ENCODE measurements around the gene ANKS3. TPM values are rescaled to one million over a fixed set of nuclear protein-coding genes. Genes with fewer than 3 reads are reported as not detected.

Gene ANKS3
- total and polyA plus RNA-seq, 2 experiments from 2014 or later, result 22.5 to 24.9 TPM

GRCh38 chr16:4749700-4750257, 15.7 kb upstream of the ANKS3 start:
- H3K27me3 Mint-ChIP-seq (ENCODE audit: insufficient read depth, low read depth, poor library complexity), result peaks cover 9% of the 10 kb centered on the region
- H3K36me3 Mint-ChIP-seq (ENCODE audit: low read depth), result peaks cover 21% of the 10 kb centered on the region
- peaks cover 4% of the 10 kb centered on the region; the same call in 1 of the 2 replicates for H3K4me1 ChIP-seq (ENCODE audit: insufficient read depth)
- TF ChIP-seq ZNF331 (CRISPR knock-in tag; IDR thresholded peaks at IDR 0.05; ENCODE audit: low read depth) (no peak), ZNF462 (CRISPR knock-in tag; IDR thresholded peaks at IDR 0.05) (no peak), POLR2AphosphoS5 (IDR thresholded peaks at IDR 0.05; ENCODE audit: low read depth) (no peak)
- DNase-seq (ENCODE audit: low spot score), result no peak
- no peak overlapping the region for H3K4me3 ChIP-seq
- H3K27ac Mint-ChIP-seq, result no peak overlapping the region
- no peaks in the 10 kb centered on the region for H3K9me2 ChIP-seq (ENCODE audit: insufficient read depth)
- H4K20me1 ChIP-seq (replicated peaks; ENCODE audit: insufficient read depth), result no peaks in the 10 kb centered on the region; the same call in 1 of the 2 replicates
- no peaks in the 10 kb centered on the region for H3K27me3 ChIP-seq (ENCODE audit: insufficient read depth)
- H3K36me3 ChIP-seq (ENCODE audit: insufficient read depth), result 0 out of 2 replicates have a peak, but pooled peaks cover 1% of the 10 kb centered on the region
- no peak overlapping the region for H3K27ac ChIP-seq (ENCODE audit: low read depth)
- no peak overlapping the region for H3K4me3 Mint-ChIP-seq
- ATAC-seq, result no peak
- H2AFZ ChIP-seq, result no peak overlapping the region
- no peaks in the 10 kb centered on the region for H3K79me2 ChIP-seq (replicated peaks; ENCODE audit: insufficient read depth)
- no peaks in the 10 kb centered on the region for H3K9me3 Mint-ChIP-seq
- no peaks in the 10 kb centered on the region for H3F3A ChIP-seq (replicated peaks; ENCODE audit: low read depth)
- peaks cover 2% of the 10 kb centered on the region; the same call in 1 of the 3 replicates for H3K4me1 Mint-ChIP-seq
- H3K4me2 ChIP-seq, result no peak overlapping the region

DNA sequence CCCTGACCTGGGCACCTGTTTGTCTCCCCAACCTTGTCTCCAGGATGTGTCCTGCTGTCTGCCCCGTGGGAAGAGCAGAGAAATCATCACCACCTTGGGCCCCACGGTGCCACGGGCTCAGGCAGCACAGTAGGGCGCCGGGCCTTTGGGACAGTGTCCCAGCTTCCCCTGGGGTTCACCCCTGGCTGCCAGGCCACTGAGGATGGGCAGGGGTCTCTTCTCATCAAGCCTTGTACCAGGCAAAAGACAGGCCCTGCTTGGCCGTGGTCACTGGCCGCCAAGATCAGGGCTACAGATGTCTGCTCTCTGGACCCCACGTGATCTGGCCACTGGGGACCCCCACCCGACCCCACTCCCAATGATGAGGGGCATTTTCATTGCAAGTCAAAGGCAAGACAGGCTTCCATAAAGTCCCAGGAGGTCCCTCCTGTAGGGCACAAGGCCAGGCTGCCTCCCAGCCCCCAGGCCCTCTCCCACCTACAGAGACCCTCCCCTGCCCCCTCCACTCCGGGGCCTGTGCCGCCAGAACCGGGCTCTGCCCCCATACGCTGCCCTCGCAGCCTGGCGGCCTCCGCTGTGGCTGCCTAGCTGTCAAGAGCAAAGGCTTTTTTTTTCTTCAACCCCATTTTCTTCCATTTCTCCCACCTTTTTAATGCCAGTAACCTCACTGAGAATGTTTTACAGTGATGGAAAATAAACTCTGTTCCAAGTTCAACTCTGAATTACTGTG, 14.8 kb upstream of the ANKS3 start:
- Mint-ChIP-seq H3K4me3 (no peak overlapping the region), H3K4me1 (peaks cover 7% of the 10 kb centered on the region), H3K9me3 (no peaks in the 10 kb centered on the region), H3K27me3 (ENCODE audit: insufficient read depth, low read depth, poor library complexity) (peaks cover 9% of the 10 kb centered on the region), H3K36me3 (ENCODE audit: low read depth) (peaks cover 15% of the 10 kb centered on the region; the same call in 2 of the 3 replicates), H3K27ac (no peak overlapping the region)
- H3K4me3 ChIP-seq, result no peak overlapping the region
- H3K27me3 ChIP-seq (ENCODE audit: insufficient read depth), result no peaks in the 10 kb centered on the region
- DNase-seq (ENCODE audit: low spot score), result no peak
- H3K27ac ChIP-seq (ENCODE audit: low read depth), result no peak overlapping the region
- no peaks in the 10 kb centered on the region for H3K9me2 ChIP-seq (ENCODE audit: insufficient read depth)
- no peak overlapping the region for H3K4me2 ChIP-seq
- H3K36me3 ChIP-seq (ENCODE audit: insufficient read depth), result no peaks in the 10 kb centered on the region
- H4K20me1 ChIP-seq (replicated peaks; ENCODE audit: insufficient read depth), result no peaks in the 10 kb centered on the region; the same call in 1 of the 2 replicates
- TF ChIP-seq CREB1 (CRISPR knock-in tag; IDR thresholded peaks at IDR 0.05; ENCODE audit: low read depth) (no peak), ZNF331 (CRISPR knock-in tag; IDR thresholded peaks at IDR 0.05; ENCODE audit: low read depth) (no peak), REST (IDR thresholded peaks at IDR 0.05; ENCODE audit: unreplicated experiment) (no peak), POLR2AphosphoS5 (IDR thresholded peaks at IDR 0.05; ENCODE audit: low read depth) (no peak)
- H2AFZ ChIP-seq, result no peak overlapping the region
- peaks cover 6% of the 10 kb centered on the region; the same call in 1 of the 2 replicates for H3K4me1 ChIP-seq (ENCODE audit: insufficient read depth)
- ATAC-seq, result no peak
- no peaks in the 10 kb centered on the region for H3K79me2 ChIP-seq (replicated peaks; ENCODE audit: insufficient read depth)
- H3F3A ChIP-seq (replicated peaks; ENCODE audit: low read depth), result peaks cover 3% of the 10 kb centered on the region; the same call in 1 of the 2 replicates
